HepG2 (cell line): ENCODE results near the gene SYPL1. TPM values are rescaled to one million over a fixed set of nuclear protein-coding genes. Genes with fewer than 3 reads are reported as not detected.

ENCODE experiments used
- ATM ChIP-seq: fragments of 450-650 bp; IDR thresholded peaks from 2 replicates; pipeline ENCODE4 v1.7.1; 2017; ENCODE audit warnings: mild to moderate bottlenecking, borderline replicate concordance
- BHLHE40 ChIP-seq: IDR thresholded peaks from 2 replicates; pipeline ENCODE4 v1.6.1; 2011; ENCODE audit warnings: low read length, improper control_type of control experiment
- BRF2 ChIP-seq: sonication (generic); formaldehyde crosslinking; IDR thresholded peaks from 2 replicates; pipeline ENCODE4 v1.8.1; 2022; ENCODE audit warnings: mild to moderate bottlenecking, missing genetic modification reagents
- CTCF ChIP-seq: sonication (generic); formaldehyde crosslinking; IDR thresholded peaks from 2 replicates; pipeline ENCODE4 v1.5.0; 2020; ENCODE audit warnings: mild to moderate bottlenecking, missing genetic modification reagents, moderate library complexity
- FOXM1 ChIP-seq: sonication (generic); formaldehyde crosslinking; IDR thresholded peaks from 2 replicates; pipeline ENCODE4 v1.5.0; 2020; ENCODE audit warnings: missing genetic modification reagents
- GZF1 ChIP-seq: sonication (generic); formaldehyde crosslinking; IDR thresholded peaks from 2 replicates; pipeline ENCODE4 v1.5.1; 2020; ENCODE audit warnings: mild to moderate bottlenecking, missing genetic modification reagents
- ISL2 ChIP-seq: sonication (generic); formaldehyde crosslinking; IDR thresholded peaks from 2 replicates; pipeline ENCODE4 v1.5.0; 2020; ENCODE audit warnings: missing genetic modification reagents
- JDP2 ChIP-seq: sonication (generic); formaldehyde crosslinking; IDR thresholded peaks from 2 replicates; pipeline ENCODE4 v1.8.1; 2022; ENCODE audit warnings: missing genetic modification reagents, borderline replicate concordance
- KMT2A ChIP-seq: sonication (generic); formaldehyde crosslinking; IDR thresholded peaks from 2 replicates; pipeline ENCODE4 v1.4.0; 2020; ENCODE audit warnings: missing genetic modification reagents
- NR2F2 ChIP-seq: IDR thresholded peaks from 2 replicates; pipeline ENCODE4 v1.6.1; 2012; ENCODE audit warnings: low read depth, inconsistent platforms, borderline replicate concordance
- PLRG1 ChIP-seq: fragments of 450-650 bp; conservative IDR thresholded peaks from 2 replicates; pipeline ENCODE4 v1.6.1; 2016
- SMAD9 ChIP-seq: sonication (generic); formaldehyde crosslinking; IDR thresholded peaks from 2 replicates; pipeline ENCODE4 v1.5.1; 2020; ENCODE audit warnings: mild to moderate bottlenecking, missing genetic modification reagents
- TBX2 ChIP-seq: sonication (generic); formaldehyde crosslinking; IDR thresholded peaks from 2 replicates; pipeline ENCODE4 v1.5.0; 2020; ENCODE audit warnings: missing genetic modification reagents, mild to moderate bottlenecking, borderline replicate concordance
- TEAD3 ChIP-seq: optimal IDR thresholded peaks from 2 replicates; pipeline ENCODE3; 2016; ENCODE audit warnings: borderline replicate concordance
- TP53 ChIP-seq: sonication (generic); formaldehyde crosslinking; conservative IDR thresholded peaks from 2 replicates; pipeline ENCODE4 v1.4.0; 2020; ENCODE audit warnings: missing genetic modification reagents
- YY1 ChIP-seq: IDR thresholded peaks from 2 replicates; pipeline ENCODE4 v1.6.1; 2011; ENCODE audit warnings: low read length, low read depth, moderate library complexity, mild to moderate bottlenecking; ENCODE audit not compliant: insufficient read depth, insufficient replicate concordance
- ZBTB38 ChIP-seq: sonication (generic); formaldehyde crosslinking; IDR thresholded peaks from 2 replicates; pipeline ENCODE4 v1.5.1; 2020; ENCODE audit warnings: mild to moderate bottlenecking, missing genetic modification reagents
- ZFY ChIP-seq: sonication (generic); formaldehyde crosslinking; IDR thresholded peaks from 2 replicates; pipeline ENCODE4 v1.4.0; 2020; ENCODE audit warnings: missing genetic modification reagents
- ZNF282 ChIP-seq: fragments of 450-650 bp; IDR thresholded peaks from 2 replicates; pipeline ENCODE4 v1.6.1; 2018; ENCODE audit not compliant: partially characterized antibody
- ZNF550 ChIP-seq: sonication (generic); formaldehyde crosslinking; IDR thresholded peaks from 2 replicates; pipeline ENCODE4 v1.4.0; 2020; ENCODE audit warnings: mild to moderate bottlenecking, missing genetic modification reagents, borderline replicate concordance
- ZNF574 ChIP-seq: sonication (generic); formaldehyde crosslinking; IDR thresholded peaks from 2 replicates; pipeline ENCODE4 v1.4.0; 2020; ENCODE audit warnings: missing genetic modification reagents
- ZNF792 ChIP-seq: IDR thresholded peaks from 2 replicates; pipeline ENCODE4 v1.6.1; 2016
- polyA plus RNA-seq, 8 experiments: library from polyadenylated mRNA; depleted of rRNA in 3 of 8; stranded (reverse) in 7 of 8; unstranded in 1 of 8; fragments of >200 nt; fragmentation: Illumina TruSeq in 4 of 8; extraction: Trizol in 4 of 8; gene quantifications; 2 replicates each; pipeline versions ENCODE4 v1.2.1 to v1.2.3, GENCODE V29; 2011 to 2016; ENCODE audit warnings: low read depth in 4 of 8, missing spikeins in 1 of 8, mixed read lengths in 1 of 8; ENCODE audit not compliant: insufficient read depth in 1 of 8
- total RNA-seq, 5 experiments: library from RNA; depleted of rRNA; stranded (reverse); fragments of >200 nt; fragmentation: Illumina TruSeq; extraction: Trizol; gene quantifications; 2 replicates each; pipeline ENCODE4 v1.2.3, GENCODE V29; 2016; ENCODE audit warnings: low read depth in 1 of 5
- TF ChIP-seq, protein P1 (sequence below): sonication (generic); formaldehyde crosslinking; IDR thresholded peaks from 2 replicates; pipeline ENCODE4 v1.8.1; 2023; ENCODE audit warnings: mild to moderate bottlenecking, moderate library complexity, missing genetic modification reagents

The SYPL1 gene
- total and polyA plus RNA-seq, 2 of the 13 experiments (the other 11 are each of a cell fraction or from before 2014, with no cell fraction given), result 27.5 to 40.2 TPM

DNA sequence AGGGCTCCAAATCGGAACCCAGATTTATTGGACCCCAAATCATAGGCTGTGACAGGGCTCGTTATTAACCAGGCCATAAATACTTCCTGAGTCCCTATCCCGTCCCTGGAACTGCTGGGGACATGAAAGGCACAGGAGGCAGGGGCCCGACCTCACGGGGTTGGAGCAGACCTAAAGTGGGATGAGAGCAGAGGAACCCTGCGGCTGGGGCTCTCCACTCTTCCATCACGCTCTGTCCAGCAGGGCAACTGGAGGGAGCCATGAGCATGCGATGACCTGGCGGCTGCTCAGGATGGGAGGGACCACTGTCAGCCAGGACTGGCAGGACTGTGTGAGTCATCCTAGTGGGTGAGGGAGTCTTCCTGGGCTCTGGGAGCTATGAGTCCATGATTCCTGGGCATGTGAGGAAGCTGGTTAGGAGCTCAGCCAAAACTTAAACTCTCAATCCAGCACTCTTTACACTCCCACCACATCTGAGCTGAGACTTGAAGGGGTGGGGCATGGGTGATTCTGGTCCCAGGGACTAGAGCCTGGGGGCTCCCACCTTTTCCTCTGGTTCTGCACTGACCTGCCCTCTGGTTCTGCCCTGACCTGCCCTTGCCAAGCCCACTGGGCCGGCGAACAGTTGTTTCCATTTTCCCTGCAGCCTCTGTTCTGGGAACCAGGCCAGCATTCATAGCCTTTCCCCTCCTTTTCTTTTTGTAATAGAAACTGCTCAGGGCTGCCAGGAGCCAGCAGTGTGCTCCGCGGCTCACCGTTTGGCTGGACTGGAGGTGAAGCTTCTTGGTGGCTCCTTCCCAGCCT, 47.1 kb downstream of the SYPL1 start (continued):
- TF ChIP-seq, protein P1, sequence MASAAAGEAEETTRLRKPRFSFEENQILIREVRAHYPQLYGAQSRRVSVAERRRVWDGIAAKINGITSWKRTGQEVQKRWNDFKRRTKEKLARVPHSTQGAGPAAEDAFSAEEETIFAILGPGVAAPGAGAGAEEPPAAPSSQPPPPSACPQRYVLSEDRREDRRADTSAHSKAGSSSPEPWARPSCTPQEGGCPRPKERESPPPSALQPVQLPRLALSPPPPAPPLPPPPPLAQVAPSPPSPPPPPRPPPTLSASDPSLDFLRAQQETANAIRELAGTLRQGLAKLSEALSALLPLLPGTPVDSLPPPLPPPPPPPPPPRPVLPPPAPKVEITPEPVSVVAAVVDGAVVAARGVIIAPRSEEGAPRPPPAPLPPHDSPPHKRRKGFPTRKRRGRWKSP (CRISPR knock-in tag), result no peak
- TF ChIP-seq ZNF282, result no peak
- TF ChIP-seq ATM, result no peak
- TF ChIP-seq BHLHE40, result no peak
- TF ChIP-seq PLRG1, result no peak
- no peak for TF ChIP-seq NR2F2
- TF ChIP-seq FOXM1, result no peak
- TF ChIP-seq TP53 (CRISPR knock-in tag), result no peak
- TF ChIP-seq ZFY (CRISPR knock-in tag), result peak; percentile 38; the same call in 1 of the 2 replicates
- TF ChIP-seq GZF1, result no peak
- peak; percentile 36 for TF ChIP-seq CTCF (CRISPR knock-in tag)
- TF ChIP-seq ZNF574, result no peak
- no peak for TF ChIP-seq SMAD9 (CRISPR knock-in tag)
- no peak for TF ChIP-seq ISL2 (CRISPR knock-in tag)
- TF ChIP-seq ZNF550, result no peak
- TF ChIP-seq YY1, result peak; percentile 21
- peak; percentile 38; the same call in 1 of the 2 replicates for TF ChIP-seq ZBTB38
- TF ChIP-seq ZNF792 (CRISPR knock-in tag), result no peak
- TF ChIP-seq JDP2 (CRISPR knock-in tag), result no peak
- no peak for TF ChIP-seq TEAD3 (CRISPR knock-in tag)
- TF ChIP-seq TBX2 (CRISPR knock-in tag), result peak; percentile 52; the same call in 1 of the 2 replicates
- TF ChIP-seq KMT2A (CRISPR knock-in tag), result no peak
- TF ChIP-seq BRF2 (CRISPR knock-in tag), result no peak
